ENCODE results near the gene NCKAP1.
A peak's percentile ranks its signal among the peaks of the same experiment; 100 is the strongest.

Gene NCKAP1

GRCh38 chr2:182946958-182947369, 91.3 kb downstream of the NCKAP1 start:
- no peak for DNase-seq

- DNase-seq = no peak
Observed at GRCh38 chr2:182943339-182943738, 94.9 kb downstream of the NCKAP1 start.

- no peak for DNase-seq
Observed at GRCh38 chr2:182942756-182943155, 95.5 kb downstream of the NCKAP1 start.

GRCh38 chr2:182941919-182942318, 96.3 kb downstream of the NCKAP1 start:
- no peak for DNase-seq

- DNase-seq = no peak
Observed at GRCh38 chr2:182941121-182941722, 97.0 kb downstream of the NCKAP1 start.

GRCh38 chr2:182937870-182938269, 100.4 kb downstream of the NCKAP1 start:
- DNase-seq = no peak

- no peak for DNase-seq
Observed at GRCh38 chr2:182933629-182934028, 104.6 kb downstream of the NCKAP1 start.

- no peak for DNase-seq
Observed at GRCh38 chr2:182929972-182930371, 108.3 kb downstream of the NCKAP1 start.

GRCh38 chr2:182924306-182924705, 114.0 kb downstream of the NCKAP1 start:
- no peak for DNase-seq

GRCh38 chr2:182921234-182921633, 117.0 kb downstream of the NCKAP1 start:
- no peak for DNase-seq

GRCh38 chr2:182920631-182921056, 117.6 kb downstream of the NCKAP1 start:
- DNase-seq = peak; percentile 10

- DNase-seq = no peak
Observed at GRCh38 chr2:182920089-182920488, 118.2 kb downstream of the NCKAP1 start.

GRCh38 chr2:182918961-182919652, 119.2 kb downstream of the NCKAP1 start:
- DNase-seq = no peak

GRCh38 chr2:182917924-182918323, 120.3 kb downstream of the NCKAP1 start:
- DNase-seq = no peak

- no peak for DNase-seq
Observed at GRCh38 chr2:182916417-182916816, 121.8 kb downstream of the NCKAP1 start.

GRCh38 chr2:182915369-182916326, 122.6 kb downstream of the NCKAP1 start:
- no peak for DNase-seq

GRCh38 chr2:182914852-182915251, 123.4 kb downstream of the NCKAP1 start:
- DNase-seq = no peak

GRCh38 chr2:182913064-182913463, 125.2 kb downstream of the NCKAP1 start:
- no peak for DNase-seq

GRCh38 chr2:182912518-182912915, 125.7 kb downstream of the NCKAP1 start:
- no peak for DNase-seq

GRCh38 chr2:182911813-182912517, 126.3 kb downstream of the NCKAP1 start:
- DNase-seq = no peak

- no peak for DNase-seq
Observed at GRCh38 chr2:182910965-182911364, 127.3 kb downstream of the NCKAP1 start.

GRCh38 chr2:182907081-182907830, 131.0 kb downstream of the NCKAP1 start:
- no peak for DNase-seq

Measured in DMS79 (cell line).